K562 (cell line): ENCODE measurements around the gene DYNC2I2.

ENCODE experiments used
- BRCA1 ChIP-seq, 2 experiments: fragments of 450-650 bp in 1 of 2; sonication (generic) in 1 of 2; formaldehyde crosslinking in 1 of 2; IDR thresholded peaks; 2 replicates each; pipeline versions ENCODE4 v1.5.0 to v1.6.1; 2017 to 2020; ENCODE audit warnings: mild to moderate bottlenecking in 1 of 2, missing genetic modification reagents in 1 of 2
- E2F5 ChIP-seq: sonication (generic); formaldehyde crosslinking; IDR thresholded peaks from 2 replicates; pipeline ENCODE4 v1.8.0; 2022; ENCODE audit warnings: mild to moderate bottlenecking, missing genetic modification reagents
- EGR1 ChIP-seq: fragments of 450-650 bp; conservative IDR thresholded peaks from 2 replicates; pipeline ENCODE4 v1.6.1; 2017; ENCODE audit warnings: mild to moderate bottlenecking
- ETS2 ChIP-seq: IDR thresholded peaks from 2 replicates; pipeline ENCODE4 v1.6.1; 2016; ENCODE audit warnings: borderline replicate concordance, missing genetic modification characterization, mild to moderate bottlenecking, moderate library complexity, missing compliant biosample characterization; ENCODE audit not compliant: poor library complexity, severe bottlenecking
- KDM1A ChIP-seq, 2 experiments: fragments of 450-650 bp; IDR thresholded peaks; 2 replicates each; pipeline ENCODE4 v1.6.1; 2016; ENCODE audit warnings: mild to moderate bottlenecking in 2 of 2
- NRF1 ChIP-seq, 2 experiments: fragments of 450-650 bp; IDR thresholded peaks in 1 of 2; conservative IDR thresholded peaks in 1 of 2; 2 replicates each; pipeline ENCODE4 v1.6.1; 2014; ENCODE audit warnings: mild to moderate bottlenecking in 2 of 2
- POLR2AphosphoS5 ChIP-seq: IDR thresholded peaks from 2 replicates; pipeline ENCODE4 v1.6.1; 2011; ENCODE audit warnings: mild to moderate bottlenecking, low read depth, low read length, moderate library complexity; ENCODE audit not compliant: control insufficient read depth, insufficient read depth
- SMARCC2 ChIP-seq: fragments of 450-650 bp; IDR thresholded peaks from 2 replicates; pipeline ENCODE4 v1.6.1; 2017; ENCODE audit warnings: antibody characterized with exemption, moderate library complexity, mild to moderate bottlenecking, low read depth
- SOX6 ChIP-seq: fragments of 450-650 bp; IDR thresholded peaks from 2 replicates; pipeline ENCODE4 v1.6.1; 2014; ENCODE audit warnings: mild to moderate bottlenecking
- STAG1 ChIP-seq: sonication (generic); formaldehyde crosslinking; IDR thresholded peaks from 2 replicates; pipeline ENCODE4 v1.5.0; 2020; ENCODE audit warnings: missing genetic modification reagents, borderline replicate concordance
- ZBTB33 ChIP-seq: sonication (generic); formaldehyde crosslinking; IDR thresholded peaks from 2 replicates; pipeline ENCODE4 v1.8.1; 2023; ENCODE audit warnings: mild to moderate bottlenecking, missing genetic modification reagents

- TF ChIP-seq SOX6 (no peak), NRF1 (conservative IDR thresholded peaks at IDR 0.05 in 1 of 2, IDR thresholded peaks at IDR 0.05 in 1 of 2) (no peak), POLR2AphosphoS5 (no peak), E2F5 (CRISPR knock-in tag) (no peak), KDM1A (IDR thresholded peaks at IDR 0.05) (no peak), STAG1 (no peak), ZBTB33 (CRISPR knock-in tag) (no peak), SMARCC2 (no peak), ETS2 (no peak), EGR1 (no peak), BRCA1 (IDR thresholded peaks at IDR 0.05) (no peak), BRCA1 (CRISPR knock-in tag; IDR thresholded peaks at IDR 0.05) (no peak)
Measured at GRCh38 chr9:128607642-128608350, 48.9 kb downstream of the DYNC2I2 start.
